Astrocyte (in vitro differentiated cells and primary cell): ENCODE measurements around the gene CPED1. TPM values are rescaled to one million over a fixed set of nuclear protein-coding genes. Genes with fewer than 3 reads are reported as not detected.

ENCODE experiments used
- DNase-seq: peaks from one replicate; pipeline ENCODE4 v3.0.0-alpha.2; 2010; ENCODE audit warnings: low read depth
- FAIRE-seq: peaks from 2 replicates; lab custom pipeline; 2011; peaks lifted over from hg19 to GRCh38; lab: Jason Lieb, UNC
- H2AFZ ChIP-seq: 2 replicates; pipeline ENCODE4 v1.6.0; 2012; ENCODE audit warnings: low read depth, low read length, inconsistent platforms
- H3K27ac ChIP-seq: 2 replicates; pipeline ENCODE4 v1.5.1; 2011; ENCODE audit warnings: low read depth, low read length, inconsistent platforms
- H3K27me3 ChIP-seq: 2 replicates; pipeline ENCODE4 v1.6.0; 2011; ENCODE audit warnings: low read length, inconsistent platforms; ENCODE audit not compliant: insufficient read depth
- H3K36me3 ChIP-seq: 2 replicates; pipeline ENCODE4 v1.5.1; 2011; ENCODE audit warnings: low read length, inconsistent platforms; ENCODE audit not compliant: insufficient read depth
- H3K4me1 ChIP-seq: 2 replicates; pipeline ENCODE4 v1.5.1; 2011; ENCODE audit warnings: low read length, inconsistent platforms; ENCODE audit not compliant: insufficient read depth
- H3K4me2 ChIP-seq: 2 replicates; pipeline ENCODE4 v1.6.0; 2012; ENCODE audit warnings: low read length, inconsistent platforms
- H3K4me3 ChIP-seq: 2 replicates; pipeline ENCODE4 v1.5.1; 2011; ENCODE audit warnings: low read depth, mild to moderate bottlenecking, low read length, inconsistent platforms; ENCODE audit not compliant: insufficient read depth
- H3K79me2 ChIP-seq: 2 replicates; pipeline ENCODE4 v1.6.0; 2012; ENCODE audit warnings: mild to moderate bottlenecking, low read length, inconsistent platforms; ENCODE audit not compliant: insufficient read depth
- H3K9ac ChIP-seq: 2 replicates; pipeline ENCODE4 v1.6.0; 2012; ENCODE audit warnings: mild to moderate bottlenecking, low read length, inconsistent platforms
- H3K9me3 ChIP-seq: 2 replicates; pipeline ENCODE4 v1.5.1; 2012; ENCODE audit warnings: low read depth, mild to moderate bottlenecking, low read length, inconsistent platforms; ENCODE audit not compliant: insufficient read depth
- H4K20me1 ChIP-seq: 2 replicates; pipeline ENCODE4 v1.6.0; 2012; ENCODE audit warnings: low read length, inconsistent platforms; ENCODE audit not compliant: insufficient read depth
- H3K27ac Mint-ChIP-seq: one replicate; pipeline ENCODE4 v1.8.0; 2021; ENCODE audit warnings: mild to moderate bottlenecking, mixed read lengths; ENCODE audit not compliant: unreplicated experiment
- H3K27me3 Mint-ChIP-seq: one replicate; pipeline ENCODE4 v1.8.0; 2021; ENCODE audit warnings: low read depth, mixed read lengths; ENCODE audit not compliant: unreplicated experiment
- H3K36me3 Mint-ChIP-seq: one replicate; pipeline ENCODE4 v1.8.0; 2021; ENCODE audit warnings: low read depth, mixed read lengths; ENCODE audit not compliant: unreplicated experiment
- H3K4me1 Mint-ChIP-seq: one replicate; pipeline ENCODE4 v1.8.0; 2021; ENCODE audit warnings: low read depth, mixed read lengths; ENCODE audit not compliant: unreplicated experiment
- H3K4me3 Mint-ChIP-seq: one replicate; pipeline ENCODE4 v1.8.0; 2021; ENCODE audit warnings: mild to moderate bottlenecking, moderate library complexity, mixed read lengths; ENCODE audit not compliant: unreplicated experiment
- H3K9me3 Mint-ChIP-seq: one replicate; pipeline ENCODE4 v1.8.0; 2021; ENCODE audit warnings: mild to moderate bottlenecking, mixed read lengths; ENCODE audit not compliant: unreplicated experiment
- EZH2 ChIP-seq: IDR thresholded peaks from 2 replicates; pipeline ENCODE4 v1.6.1; 2012; ENCODE audit warnings: mild to moderate bottlenecking, low read length, inconsistent platforms; ENCODE audit not compliant: insufficient read depth
- total RNA-seq: library from RNA; stranded (reverse); gene quantifications from 2 replicates; pipeline ENCODE4 v1.2.1, GENCODE V29; 2021
- TF ChIP-seq, protein P1 (sequence below): IDR thresholded peaks from 2 replicates; pipeline ENCODE4 v1.5.1; 2011; ENCODE audit warnings: low read depth, mild to moderate bottlenecking, inconsistent platforms, low read length, moderate library complexity; ENCODE audit not compliant: insufficient read depth

CPED1 gene
- total RNA-seq, 1 donor from 2014 or later, result 6.1 TPM

DNA sequence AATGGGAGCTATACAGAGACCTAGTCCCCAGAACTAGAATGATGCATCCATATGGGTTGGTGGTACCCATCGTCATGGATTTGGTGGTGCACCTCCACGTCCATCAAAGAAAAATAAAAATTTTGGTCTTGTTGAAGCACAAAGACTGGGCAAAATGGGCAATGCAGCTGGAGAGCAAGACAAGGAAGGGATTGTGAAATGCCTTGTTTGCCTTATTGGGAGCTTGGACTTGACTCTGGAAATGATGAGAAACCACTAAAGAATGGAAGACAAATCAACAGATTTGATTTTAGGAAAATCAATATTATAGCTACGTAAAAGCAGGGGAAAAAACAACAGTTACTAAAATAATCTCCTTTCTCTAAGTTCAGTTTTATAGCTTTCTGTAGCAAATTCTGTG lies 150.9 kb downstream of the CPED1 start:
- Mint-ChIP-seq H3K27ac (no peak overlapping the region), H3K36me3 (no peaks in the 10 kb centered on the region), H3K9me3 (no peaks in the 10 kb centered on the region), H3K27me3 (no peaks in the 10 kb centered on the region), H3K4me1 (no peaks in the 10 kb centered on the region), H3K4me3 (no peak overlapping the region)
- Histone ChIP-seq H3K4me1 (no peaks in the 10 kb centered on the region), H2AFZ (no peak overlapping the region), H4K20me1 (no peaks in the 10 kb centered on the region), H3K9ac (no peak overlapping the region), H3K27ac (no peak overlapping the region), H3K4me3 (no peak overlapping the region), H3K27me3 (no peaks in the 10 kb centered on the region), H3K4me2 (no peak overlapping the region), H3K36me3 (no peaks in the 10 kb centered on the region), H3K79me2 (no peaks in the 10 kb centered on the region), H3K9me3 (no peaks in the 10 kb centered on the region)
- FAIRE-seq (no peak), DNase-seq (no peak)
- TF ChIP-seq, protein P1, sequence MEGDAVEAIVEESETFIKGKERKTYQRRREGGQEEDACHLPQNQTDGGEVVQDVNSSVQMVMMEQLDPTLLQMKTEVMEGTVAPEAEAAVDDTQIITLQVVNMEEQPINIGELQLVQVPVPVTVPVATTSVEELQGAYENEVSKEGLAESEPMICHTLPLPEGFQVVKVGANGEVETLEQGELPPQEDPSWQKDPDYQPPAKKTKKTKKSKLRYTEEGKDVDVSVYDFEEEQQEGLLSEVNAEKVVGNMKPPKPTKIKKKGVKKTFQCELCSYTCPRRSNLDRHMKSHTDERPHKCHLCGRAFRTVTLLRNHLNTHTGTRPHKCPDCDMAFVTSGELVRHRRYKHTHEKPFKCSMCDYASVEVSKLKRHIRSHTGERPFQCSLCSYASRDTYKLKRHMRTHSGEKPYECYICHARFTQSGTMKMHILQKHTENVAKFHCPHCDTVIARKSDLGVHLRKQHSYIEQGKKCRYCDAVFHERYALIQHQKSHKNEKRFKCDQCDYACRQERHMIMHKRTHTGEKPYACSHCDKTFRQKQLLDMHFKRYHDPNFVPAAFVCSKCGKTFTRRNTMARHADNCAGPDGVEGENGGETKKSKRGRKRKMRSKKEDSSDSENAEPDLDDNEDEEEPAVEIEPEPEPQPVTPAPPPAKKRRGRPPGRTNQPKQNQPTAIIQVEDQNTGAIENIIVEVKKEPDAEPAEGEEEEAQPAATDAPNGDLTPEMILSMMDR, result no peak
- no peak for TF ChIP-seq EZH2

DNA sequence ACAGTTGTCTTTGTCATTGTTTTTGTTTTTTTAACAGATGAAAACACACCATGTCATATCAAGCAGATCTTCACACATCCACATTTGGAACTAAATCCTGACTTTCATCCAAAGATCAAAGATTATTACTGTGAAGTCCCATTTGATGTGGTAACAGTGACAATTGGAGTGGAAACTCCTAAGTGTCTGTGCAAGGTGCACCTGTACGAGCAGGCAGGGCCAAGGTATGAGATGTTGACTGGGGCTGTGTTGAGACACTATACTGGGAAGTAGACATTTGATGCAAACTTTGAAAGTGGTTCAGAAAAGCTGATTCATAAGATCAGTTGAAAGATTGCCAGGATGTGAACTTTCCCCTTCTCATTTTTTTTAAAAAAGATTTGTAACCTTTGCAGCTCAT lies 152.3 kb downstream of the CPED1 start:
- Mint-ChIP-seq H3K36me3 (no peaks in the 10 kb centered on the region), H3K4me1 (no peaks in the 10 kb centered on the region), H3K27ac (no peak overlapping the region), H3K9me3 (no peaks in the 10 kb centered on the region), H3K27me3 (no peaks in the 10 kb centered on the region), H3K4me3 (no peak overlapping the region)
- no peak overlapping the region for H3K4me3 ChIP-seq
- H3K27me3 ChIP-seq, result no peaks in the 10 kb centered on the region
- no peak for FAIRE-seq
- H4K20me1 ChIP-seq, result no peaks in the 10 kb centered on the region
- H3K4me2 ChIP-seq, result no peak overlapping the region
- H3K79me2 ChIP-seq, result no peaks in the 10 kb centered on the region
- no peaks in the 10 kb centered on the region for H3K4me1 ChIP-seq
- no peak overlapping the region for H2AFZ ChIP-seq
- H3K9ac ChIP-seq, result no peak overlapping the region
- TF ChIP-seq, protein P1, result no peak
- TF ChIP-seq EZH2, result no peak
- DNase-seq, result no peak
- no peak overlapping the region for H3K27ac ChIP-seq
- no peaks in the 10 kb centered on the region for H3K9me3 ChIP-seq
- no peaks in the 10 kb centered on the region for H3K36me3 ChIP-seq

DNA sequence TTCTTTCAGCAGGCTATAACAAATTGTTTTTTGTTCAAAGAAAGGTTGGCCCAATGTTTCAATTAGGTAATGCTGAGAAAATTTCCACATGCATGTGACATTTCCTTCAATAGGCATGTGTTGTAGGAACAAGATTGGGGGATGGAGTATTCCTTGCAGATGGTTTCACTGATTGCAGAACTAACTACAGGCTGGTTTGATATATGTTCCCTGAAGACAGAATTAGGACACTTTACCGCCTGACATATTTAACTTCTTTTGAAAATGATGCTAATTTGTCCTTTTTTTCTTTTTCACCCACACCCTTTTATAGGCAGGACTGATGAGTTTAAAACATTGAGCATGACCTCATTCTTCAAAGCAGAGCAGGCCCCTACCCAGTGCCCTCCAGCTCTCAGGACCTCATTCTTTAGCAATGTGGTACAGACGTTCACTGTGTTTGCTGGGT lies 163.3 kb downstream of the CPED1 start:
- H3K4me1 Mint-ChIP-seq, result peaks cover 10% of the 10 kb centered on the region
- no peak overlapping the region for H3K4me3 Mint-ChIP-seq
- no peaks in the 10 kb centered on the region for H3K36me3 ChIP-seq
- H3K4me1 ChIP-seq, result no peaks in the 10 kb centered on the region
- FAIRE-seq, result no peak
- H3K79me2 ChIP-seq, result no peaks in the 10 kb centered on the region
- no peaks in the 10 kb centered on the region for H3K9me3 Mint-ChIP-seq
- no peak overlapping the region for H2AFZ ChIP-seq
- no peak overlapping the region for H3K4me3 ChIP-seq
- peak; percentile 2 for DNase-seq
- H3K36me3 Mint-ChIP-seq, result no peaks in the 10 kb centered on the region
- peak overlapping the region; percentile 85 for H3K27ac Mint-ChIP-seq
- H3K27me3 ChIP-seq, result no peaks in the 10 kb centered on the region
- H3K27me3 Mint-ChIP-seq, result no peaks in the 10 kb centered on the region
- H3K4me2 ChIP-seq, result no peak overlapping the region
- no peak overlapping the region for H3K9ac ChIP-seq
- H3K27ac ChIP-seq, result no peak overlapping the region
- TF ChIP-seq, protein P1, result no peak
- TF ChIP-seq EZH2, result no peak
- H4K20me1 ChIP-seq, result no peaks in the 10 kb centered on the region
- no peaks in the 10 kb centered on the region for H3K9me3 ChIP-seq
